NOMO-1 treated with DMSO at 0.1 percent for 48 hours (cell line): Measurements from ENCODE around the gene PDE4C.
A peak's percentile ranks its signal among the peaks of the same experiment; 100 is the strongest.

Source experiments
- DNase-seq: peaks from one replicate; lab custom pipeline; 2025; ENCODE audit not compliant: unreplicated experiment; lab: John Stamatoyannopoulos, UW

The PDE4C gene

DNA sequence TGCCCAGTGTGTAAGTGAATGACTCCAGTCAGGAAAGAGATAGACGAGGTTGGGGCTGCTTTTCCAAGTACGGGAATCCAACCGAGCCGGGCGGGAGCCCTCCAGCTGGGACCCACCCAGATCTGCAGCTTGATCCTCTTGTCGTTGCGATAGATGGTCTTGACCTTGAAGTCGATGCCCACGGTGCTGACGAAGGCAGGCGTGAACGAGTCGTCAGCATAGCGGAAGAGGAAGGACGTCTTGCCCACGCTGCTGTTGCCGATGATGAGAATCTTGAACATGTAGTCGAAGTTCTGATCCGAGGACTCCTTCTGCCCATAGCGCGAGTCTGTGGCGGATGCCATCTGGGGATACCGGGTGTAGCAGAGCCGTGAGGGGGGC, 23.9 kb downstream of the PDE4C start:
- no peak for DNase-seq

DNA sequence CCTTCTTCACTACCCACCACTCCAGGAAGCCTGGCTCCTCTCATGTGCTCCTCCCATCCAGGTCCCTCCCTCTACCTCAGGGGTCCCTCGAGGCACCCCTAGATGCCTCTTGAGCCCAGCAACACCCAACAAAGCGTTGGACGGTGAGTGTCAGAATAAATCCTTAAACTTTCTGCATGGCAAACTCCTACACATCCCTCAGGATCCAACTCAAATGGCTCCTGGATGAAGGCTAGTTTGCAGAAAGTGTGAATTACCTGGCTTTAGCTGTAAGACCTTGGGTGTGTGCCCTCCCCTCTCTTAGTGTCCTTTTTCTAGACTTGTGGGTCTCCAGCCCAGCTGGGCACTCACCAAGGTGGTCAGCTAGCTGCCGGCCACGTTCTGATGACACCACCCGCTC, 27.9 kb downstream of the PDE4C start:
- DNase-seq: no peak

DNA sequence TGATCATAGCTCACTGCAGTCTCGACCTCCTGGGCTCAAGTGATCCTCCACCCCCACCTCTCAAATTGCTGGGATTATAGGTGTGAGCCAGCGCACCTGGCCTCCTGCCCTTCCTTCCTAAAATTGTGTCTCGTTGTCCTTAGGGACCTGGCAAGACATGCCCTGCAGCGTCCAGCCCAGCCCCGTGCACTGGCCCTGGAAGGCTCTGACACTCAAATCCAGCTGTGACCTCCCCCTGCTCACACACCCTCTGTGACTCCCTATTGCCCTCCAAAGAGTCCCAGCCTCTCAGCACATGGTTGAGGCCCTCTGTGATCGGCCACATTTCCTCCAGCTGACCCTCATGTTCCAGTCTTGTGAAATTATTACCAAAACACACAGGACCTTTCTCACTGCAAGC, 28.3 kb downstream of the PDE4C start:
- no peak for DNase-seq

DNA sequence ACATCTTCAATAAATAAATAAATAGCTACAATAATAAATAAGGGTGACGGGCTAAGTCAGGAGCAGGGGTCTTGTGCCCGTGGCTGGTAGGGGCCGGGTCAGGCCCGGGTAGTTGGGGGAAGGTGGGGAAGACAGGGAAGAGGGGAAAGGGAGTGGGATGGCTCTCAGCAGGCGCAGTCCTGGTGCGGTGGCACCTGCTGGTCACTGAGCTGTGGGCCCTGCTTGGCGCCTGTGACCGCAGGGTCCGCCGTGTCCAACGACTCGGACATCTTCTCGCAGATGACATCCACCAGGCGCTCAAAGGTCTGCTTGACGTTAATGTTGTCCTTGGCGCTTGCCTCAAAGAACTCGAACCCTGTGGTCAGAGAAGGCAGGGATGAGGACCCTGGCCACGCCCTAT, 28.9 kb downstream of the PDE4C start:
- DNase-seq: no peak

DNA sequence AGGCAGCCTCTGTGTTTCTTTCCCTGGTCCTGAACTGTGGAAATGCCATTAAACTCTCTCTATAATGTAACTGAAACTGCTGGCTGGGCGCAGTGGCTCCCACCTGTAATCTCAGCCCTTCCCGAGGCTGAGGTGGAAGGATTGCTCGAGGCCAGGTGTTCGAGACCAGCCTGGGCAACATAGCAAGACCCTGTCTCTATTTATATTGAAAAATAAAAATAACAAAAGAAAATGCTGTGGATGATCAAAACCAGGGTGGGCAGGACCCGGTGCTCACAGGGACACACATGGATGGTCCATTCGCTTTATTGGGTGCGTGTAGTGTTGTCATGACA, 29.8 kb downstream of the PDE4C start:
- DNase-seq: no peak

DNA sequence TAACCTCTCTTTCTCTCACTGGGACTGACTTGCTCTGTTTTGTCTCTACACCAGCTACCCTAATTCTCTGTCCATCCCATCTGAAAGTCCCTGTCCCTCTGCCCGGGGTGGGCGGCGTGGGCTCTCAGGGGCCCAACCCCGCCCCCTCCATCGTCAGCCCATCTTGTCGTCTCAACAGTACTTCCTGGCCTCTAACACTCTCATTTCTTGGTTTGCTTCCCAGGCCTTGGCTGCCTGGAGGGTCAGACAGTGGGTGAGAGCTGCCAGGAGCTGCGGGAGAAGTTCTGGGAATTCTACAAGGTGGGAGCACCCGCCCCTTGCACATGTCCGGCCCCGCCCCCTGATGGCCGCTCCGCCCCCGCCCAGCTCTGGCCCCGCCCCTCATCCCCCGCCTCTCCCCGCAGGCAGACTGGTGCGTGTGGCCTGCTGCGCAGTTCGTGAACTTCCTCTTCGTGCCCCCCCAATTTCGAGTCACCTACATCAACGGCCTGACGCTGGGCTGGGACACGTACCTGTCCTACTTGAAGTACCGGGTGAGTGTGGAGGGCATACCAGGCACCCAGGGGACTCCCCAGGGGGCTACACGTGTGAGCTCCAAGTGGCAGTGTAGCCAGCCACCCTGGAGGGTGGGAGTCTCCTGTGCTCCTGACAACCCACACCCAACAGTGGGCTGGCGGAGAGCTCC, 31.5 kb downstream of the PDE4C start:
- peak; percentile 44 for DNase-seq

DNA sequence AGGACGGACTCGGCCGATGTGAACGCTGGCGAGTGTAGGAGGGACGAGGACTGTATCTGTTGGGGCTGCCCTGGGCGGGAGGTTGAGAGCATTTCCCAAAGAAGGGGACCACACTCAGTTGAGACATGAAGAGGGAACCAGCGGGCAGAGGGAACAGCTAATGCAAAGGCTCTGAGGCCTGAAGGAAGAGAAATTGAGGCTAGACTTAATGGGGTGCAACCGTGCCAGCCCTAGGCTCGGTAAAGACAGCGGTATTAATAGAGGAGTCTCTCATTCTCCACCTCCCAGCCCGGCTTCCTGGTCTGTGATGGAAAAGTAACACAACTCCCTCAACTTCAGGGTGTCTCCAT, 32.1 kb downstream of the PDE4C start:
- DNase-seq: no peak

DNA sequence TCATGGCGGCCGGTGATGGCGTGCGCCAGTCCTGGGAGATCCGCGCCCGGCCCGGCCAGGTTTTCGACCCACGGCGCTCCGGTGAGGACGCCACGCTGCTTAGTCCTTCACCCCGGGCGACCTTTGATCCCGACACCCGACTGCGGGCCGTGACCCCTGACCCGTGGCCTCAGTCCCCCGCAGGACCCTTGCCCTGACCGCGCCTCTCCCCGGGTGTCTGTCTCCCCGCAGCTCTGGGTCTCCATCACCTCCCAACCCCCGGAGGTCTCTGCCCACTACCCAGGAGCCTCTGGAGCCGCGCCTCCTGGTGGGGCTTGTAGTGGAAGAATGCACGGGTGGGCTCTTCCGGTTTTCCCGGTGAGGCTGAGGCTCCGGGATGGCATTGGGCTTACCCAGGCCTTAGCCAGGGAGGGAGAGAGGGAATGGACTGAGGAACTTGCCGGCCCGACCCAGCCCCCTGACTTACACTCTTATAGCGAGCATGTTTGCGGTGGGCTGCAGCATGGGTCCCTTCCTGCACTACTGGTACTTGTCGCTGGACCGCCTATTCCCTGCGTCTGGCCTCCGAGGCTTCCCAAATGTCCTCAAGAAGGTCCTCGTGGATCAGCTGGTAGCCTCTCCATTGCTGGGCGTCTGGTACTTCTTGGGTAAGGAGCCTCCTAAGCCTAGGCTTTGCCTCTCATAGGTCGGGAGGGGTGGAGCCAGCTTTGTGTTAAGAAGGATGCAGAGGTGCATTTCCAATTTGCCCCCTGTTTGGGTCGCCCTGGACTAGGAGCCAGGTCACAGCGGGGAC, 32.7 kb downstream of the PDE4C start:
- no peak for DNase-seq

DNA sequence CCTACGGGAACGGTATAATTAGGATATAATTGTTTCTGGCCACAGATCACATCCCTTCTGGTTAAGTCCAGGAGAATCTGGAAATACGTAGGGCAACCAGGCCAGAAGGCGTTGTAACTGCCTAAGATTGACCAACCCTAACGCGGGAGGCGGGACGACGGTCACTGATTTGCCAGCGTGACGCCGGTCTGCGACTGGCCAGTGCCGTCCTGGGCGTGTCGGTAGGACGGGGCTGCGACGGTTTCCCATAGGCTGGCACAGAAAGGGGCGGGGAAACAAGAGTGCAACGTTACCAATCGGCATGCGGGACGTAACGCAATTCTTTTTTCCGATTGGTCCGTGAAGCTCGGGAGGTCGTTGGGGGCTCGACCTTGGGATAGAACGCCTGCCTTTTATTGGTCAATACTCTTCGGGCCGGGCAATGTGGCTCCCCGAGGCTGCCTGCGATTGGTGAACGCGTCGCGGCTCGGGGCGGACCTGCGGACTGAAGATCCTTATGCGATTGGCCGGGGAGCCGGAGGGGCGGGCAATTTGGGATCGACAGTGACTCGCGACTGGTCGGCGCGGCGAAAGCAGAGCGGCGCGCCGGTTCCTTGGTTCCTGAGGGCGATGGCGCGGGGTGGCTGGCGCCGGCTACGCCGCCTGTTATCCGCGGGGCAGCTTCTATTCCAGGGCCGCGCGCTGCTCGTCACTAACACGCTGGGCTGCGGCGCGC, 33.4 kb downstream of the PDE4C start, which contains the start of gene MPV17L2:
Gene MPV17L2 (plus strand): TSS at position 546 of the 715 bp plus-strand sequence. CDS start 64 bp downstream, at position 610.
- DNase-seq: peak; percentile 100

DNA sequence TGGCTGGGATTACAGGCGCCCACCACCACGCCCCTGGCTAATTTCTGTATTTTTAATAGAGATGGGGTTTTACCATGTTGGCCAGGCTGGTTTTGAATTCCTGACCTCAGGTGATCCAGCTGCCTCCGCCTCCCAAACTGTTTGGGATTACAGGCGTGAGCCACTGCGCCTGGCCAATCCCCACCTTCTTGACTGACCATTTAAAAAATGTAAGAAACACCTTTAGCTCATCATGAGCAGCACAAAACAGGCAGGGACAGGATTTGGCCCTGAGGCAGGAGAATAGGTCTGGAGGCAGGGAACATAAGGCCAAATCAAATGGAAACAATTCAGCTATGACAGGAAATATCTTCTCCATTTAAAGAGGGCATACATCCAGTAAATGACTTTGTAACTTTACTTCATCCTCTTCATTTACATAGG, 34.6 kb downstream of the PDE4C start:
- DNase-seq: no peak

DNA sequence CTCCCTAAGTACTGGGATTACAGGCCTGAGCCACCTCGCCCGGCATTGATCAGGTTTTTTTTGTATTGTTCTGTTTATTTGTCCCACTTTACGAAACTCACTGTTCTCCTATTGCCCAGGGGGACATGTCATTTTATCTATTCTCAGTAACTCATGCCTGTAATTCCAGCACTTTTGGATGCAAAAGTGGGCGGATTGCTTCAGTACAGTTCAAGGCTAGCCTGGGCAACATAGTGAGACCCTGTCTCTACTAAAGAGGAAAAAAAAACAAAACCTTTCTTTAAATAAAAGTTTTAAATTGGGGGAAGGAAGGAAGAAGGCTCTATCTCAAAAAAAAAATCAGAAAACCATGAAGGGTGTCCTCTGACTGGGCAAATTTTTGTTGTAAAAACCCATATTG, 36.0 kb downstream of the PDE4C start:
- no peak for DNase-seq

DNA sequence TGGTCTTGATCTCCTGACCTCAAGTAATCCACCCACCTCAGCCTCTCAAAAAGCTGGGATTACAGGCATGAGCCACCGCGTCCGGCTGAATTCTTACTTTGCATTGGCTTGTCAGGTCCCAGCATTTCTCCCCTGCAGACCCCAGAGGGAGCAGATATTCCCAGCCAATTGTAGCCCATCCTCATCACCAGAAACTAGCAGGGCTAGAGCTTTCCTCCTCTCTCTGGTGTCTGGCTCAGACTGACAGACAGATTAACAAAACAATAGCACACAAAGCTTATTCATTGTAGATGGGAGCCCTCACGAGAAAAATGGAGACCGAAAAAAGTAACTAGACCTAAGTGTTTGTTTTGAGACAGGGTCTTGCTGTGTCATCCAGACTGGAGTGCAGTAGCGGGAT, 40.7 kb downstream of the PDE4C start:
- DNase-seq: no peak

DNA sequence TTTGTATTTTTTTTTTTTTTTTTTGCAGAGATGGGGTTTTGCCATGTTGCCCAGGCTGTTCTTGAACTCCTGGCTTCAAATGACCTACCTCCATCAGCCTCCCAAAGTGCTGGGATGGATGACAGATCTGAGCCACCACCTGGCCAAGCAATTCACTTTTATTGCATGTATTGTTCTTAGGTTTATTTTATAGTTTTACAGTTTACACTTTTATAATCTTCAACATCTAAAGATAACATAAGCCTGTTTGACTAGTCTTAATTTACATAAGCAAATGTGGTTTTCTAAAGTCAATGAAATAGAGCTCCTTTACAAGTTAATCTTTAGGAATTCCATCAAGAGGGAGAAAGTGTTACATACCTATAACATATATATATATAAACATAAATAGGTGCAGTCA, 42.7 kb downstream of the PDE4C start:
- no peak for DNase-seq

DNA sequence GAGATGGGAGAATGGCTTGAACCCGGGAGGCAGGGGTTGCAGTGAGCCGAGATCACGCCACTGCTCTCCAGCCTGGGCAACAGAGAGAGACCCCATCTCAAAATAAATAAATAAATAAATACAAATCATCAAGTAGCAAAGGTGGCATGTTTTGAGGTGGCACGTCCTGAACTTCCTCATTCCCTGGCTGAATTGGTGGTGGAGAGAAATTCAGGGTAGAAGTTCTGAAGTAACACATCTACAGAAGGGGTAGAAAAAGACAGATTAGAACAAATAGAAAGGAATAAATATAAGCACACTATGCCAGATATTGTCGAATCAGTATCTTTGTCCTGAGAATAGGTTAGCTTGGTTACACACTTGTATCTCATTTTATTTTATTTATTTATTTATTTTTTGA, 46.3 kb downstream of the PDE4C start:
- no peak for DNase-seq

DNA sequence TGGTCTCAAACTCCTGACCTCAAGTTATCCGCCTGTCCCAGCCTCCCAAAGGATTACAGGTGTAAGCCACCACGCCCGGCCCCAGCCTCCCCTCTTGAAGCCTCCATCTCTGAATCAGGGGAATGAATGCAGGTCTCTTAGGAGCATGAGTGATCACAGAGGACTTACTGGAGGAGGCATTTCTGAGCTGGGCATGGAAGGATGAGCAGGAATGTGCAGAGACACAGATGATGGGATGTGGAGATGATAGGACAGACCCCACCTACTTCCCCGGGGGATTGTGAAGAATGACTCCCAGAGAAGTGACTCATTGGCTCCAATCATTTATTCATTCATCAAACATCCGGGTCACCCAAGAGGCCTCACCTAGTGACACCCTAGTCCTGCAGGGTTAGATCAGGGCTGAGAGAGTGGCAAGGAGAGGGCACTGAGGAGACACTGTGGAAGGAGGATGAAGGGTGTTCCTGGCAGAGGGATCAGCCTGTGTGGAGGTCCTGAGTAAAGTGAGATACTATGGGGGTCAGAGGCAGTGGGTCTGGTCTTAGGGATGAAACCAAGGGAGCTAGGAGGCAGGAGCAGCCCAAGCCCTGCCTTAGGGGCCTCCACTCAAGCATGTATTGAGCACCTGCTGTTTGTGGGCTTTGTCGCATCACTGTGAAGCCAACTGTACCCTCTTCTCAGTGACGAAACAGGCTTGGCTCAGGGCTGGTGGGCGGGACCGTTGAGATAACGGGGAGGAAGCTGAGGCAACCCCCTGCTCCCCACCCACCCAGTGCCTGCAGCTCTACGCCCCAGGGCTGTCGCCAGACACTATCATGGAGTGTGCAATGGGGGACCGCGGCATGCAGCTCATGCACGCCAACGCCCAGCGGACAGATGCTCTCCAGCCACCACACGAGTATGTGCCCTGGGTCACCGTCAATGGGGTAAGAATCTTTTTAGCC, 49.6 kb downstream of the PDE4C start:
- DNase-seq: no peak

DNA sequence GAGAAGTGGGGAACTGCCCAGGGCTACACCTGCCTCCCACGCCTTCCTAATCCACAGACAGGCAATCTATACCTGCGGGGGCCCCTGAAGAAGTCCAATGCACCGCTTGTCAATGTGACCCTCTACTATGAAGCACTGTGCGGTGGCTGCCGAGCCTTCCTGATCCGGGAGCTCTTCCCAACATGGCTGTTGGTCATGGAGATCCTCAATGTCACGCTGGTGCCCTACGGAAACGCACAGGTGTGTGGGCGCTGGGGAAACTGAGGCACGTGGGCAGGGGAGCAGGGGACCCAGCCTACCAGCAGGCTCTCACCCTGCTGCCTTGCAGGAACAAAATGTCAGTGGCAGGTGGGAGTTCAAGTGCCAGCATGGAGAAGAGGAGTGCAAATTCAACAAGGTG, 51.3 kb downstream of the PDE4C start:
- DNase-seq: no peak
